Measurements from ENCODE around the gene INPPL1. TPM values are rescaled to one million over a fixed set of nuclear protein-coding genes. Genes with fewer than 3 reads are reported as not detected.
"Not testable (repeated sequence)": the region's sequence is repeated elsewhere in the genome, so short reads cannot be mapped to it uniquely, and the experiment has no call there.

The INPPL1 gene
- polyA plus RNA-seq, 2 donors, result 28.9 to 88.1 TPM

GRCh38 chr11:72253392-72253791 lies 28.8 kb downstream of the INPPL1 start:
- WGBS, 2 donors, result 90 to 94% methylated on average over 3 of the region's 3 CpGs
- Histone ChIP-seq H3K4me1 (ENCODE audit: control insufficient read depth in 2 of 2, insufficient read depth in 2 of 2, low read length in 1 of 2) (no peaks in the 10 kb centered on the region), H3K27me3 (ENCODE audit: control insufficient read depth in 1 of 2, insufficient read depth in 2 of 2, low read length in 2 of 2) (no peaks in the 10 kb centered on the region), H3K9me3 (ENCODE audit: control insufficient read depth in 2 of 2, insufficient read depth in 1 of 2, low read depth in 1 of 2, low read length in 1 of 2) (no peaks in the 10 kb centered on the region), H3K27ac (ENCODE audit: low read depth in 2 of 2, low read length in 1 of 2) (no peak overlapping the region), H3K36me3 (ENCODE audit: control insufficient read depth in 2 of 2, insufficient read depth in 2 of 2, low read length in 1 of 2) (no peaks in the 10 kb centered on the region), H3K4me3 (ENCODE audit: low read depth in 1 of 2, low read length in 2 of 2) (no peak overlapping the region)

GRCh38 chr11:72254299-72254993 lies 29.9 kb downstream of the INPPL1 start:
- WGBS, 2 donors, result 81 to 86% methylated on average over 5 of the region's 5 CpGs
- H3K4me1 ChIP-seq (ENCODE audit: control insufficient read depth in 2 of 2, insufficient read depth in 2 of 2, low read length in 1 of 2), result no peaks in the 10 kb centered on the region
- no peak overlapping the region for H3K4me3 ChIP-seq (ENCODE audit: low read depth in 1 of 2, low read length in 2 of 2)
- H3K27me3 ChIP-seq (ENCODE audit: control insufficient read depth in 1 of 2, insufficient read depth in 2 of 2, low read length in 2 of 2), result no peaks in the 10 kb centered on the region
- no peak overlapping the region for H3K27ac ChIP-seq (ENCODE audit: low read depth in 2 of 2, low read length in 1 of 2)
- H3K36me3 ChIP-seq (ENCODE audit: control insufficient read depth in 2 of 2, insufficient read depth in 2 of 2, low read length in 1 of 2), result no peaks in the 10 kb centered on the region
- H3K9me3 ChIP-seq (ENCODE audit: control insufficient read depth in 2 of 2, insufficient read depth in 1 of 2, low read depth in 1 of 2, low read length in 1 of 2), result no peaks in the 10 kb centered on the region

- H3K4me1 ChIP-seq (ENCODE audit: control insufficient read depth in 2 of 2, insufficient read depth in 2 of 2, low read length in 1 of 2), result no peaks in the 10 kb centered on the region
- H3K36me3 ChIP-seq (ENCODE audit: control insufficient read depth in 2 of 2, insufficient read depth in 2 of 2, low read length in 1 of 2), result no peaks in the 10 kb centered on the region
- WGBS, 2 donors, result 80 to 85% methylated on average over 2 of the region's 2 CpGs
Measured at GRCh38 chr11:72257570-72257969, 33.0 kb downstream of the INPPL1 start.

GRCh38 chr11:72259490-72259889 lies 34.9 kb downstream of the INPPL1 start:
- H3K4me3 ChIP-seq (ENCODE audit: low read depth in 1 of 2, low read length in 2 of 2), result no peak overlapping the region
- no peaks in the 10 kb centered on the region for H3K4me1 ChIP-seq (ENCODE audit: control insufficient read depth in 2 of 2, insufficient read depth in 2 of 2, low read length in 1 of 2)
- no peak overlapping the region for H3K27ac ChIP-seq (ENCODE audit: low read depth in 2 of 2, low read length in 1 of 2)
- WGBS, 2 donors, result 82 to 86% methylated on average over 2 of the region's 2 CpGs
- H3K9me3 ChIP-seq (ENCODE audit: control insufficient read depth in 2 of 2, insufficient read depth in 1 of 2, low read depth in 1 of 2, low read length in 1 of 2), result no peaks in the 10 kb centered on the region
- H3K36me3 ChIP-seq (ENCODE audit: control insufficient read depth in 2 of 2, insufficient read depth in 2 of 2, low read length in 1 of 2), result no peaks in the 10 kb centered on the region
- H3K27me3 ChIP-seq (ENCODE audit: control insufficient read depth in 1 of 2, insufficient read depth in 2 of 2, low read length in 2 of 2), result no peaks in the 10 kb centered on the region

More at GRCh38 chr11:72257570-72257969, 33.0 kb downstream of the INPPL1 start:
- Histone ChIP-seq H3K9me3 (ENCODE audit: control insufficient read depth in 2 of 2, insufficient read depth in 1 of 2, low read depth in 1 of 2, low read length in 1 of 2) (no peaks in the 10 kb centered on the region), H3K27me3 (ENCODE audit: control insufficient read depth in 1 of 2, insufficient read depth in 2 of 2, low read length in 2 of 2) (no peaks in the 10 kb centered on the region), H3K27ac (ENCODE audit: low read depth in 2 of 2, low read length in 1 of 2) (no peak overlapping the region), H3K4me3 (ENCODE audit: low read depth in 1 of 2, low read length in 2 of 2) (no peak overlapping the region)

GRCh38 chr11:72260574-72260973 lies 36.0 kb downstream of the INPPL1 start:
- Histone ChIP-seq H3K9me3 (ENCODE audit: control insufficient read depth in 2 of 2, insufficient read depth in 1 of 2, low read depth in 1 of 2, low read length in 1 of 2) (no peaks in the 10 kb centered on the region), H3K4me1 (ENCODE audit: control insufficient read depth in 2 of 2, insufficient read depth in 2 of 2, low read length in 1 of 2) (no peaks in the 10 kb centered on the region), H3K36me3 (ENCODE audit: control insufficient read depth in 2 of 2, insufficient read depth in 2 of 2, low read length in 1 of 2) (no peaks in the 10 kb centered on the region), H3K4me3 (ENCODE audit: low read depth in 1 of 2, low read length in 2 of 2) (no peak overlapping the region), H3K27me3 (ENCODE audit: control insufficient read depth in 1 of 2, insufficient read depth in 2 of 2, low read length in 2 of 2) (no peaks in the 10 kb centered on the region), H3K27ac (ENCODE audit: low read depth in 2 of 2, low read length in 1 of 2) (no peak overlapping the region)
- 55 to 69% methylated on average over 5 of the region's 5 CpGs for WGBS, 2 donors

GRCh38 chr11:72263361-72263760 lies 38.8 kb downstream of the INPPL1 start:
- 51 to 59% methylated on average over 4 of the region's 4 CpGs for WGBS, 2 donors
- H3K4me3 ChIP-seq (ENCODE audit: low read depth in 1 of 2, low read length in 2 of 2), result no peak overlapping the region
- no peaks in the 10 kb centered on the region for H3K27me3 ChIP-seq (ENCODE audit: control insufficient read depth in 1 of 2, insufficient read depth in 2 of 2, low read length in 2 of 2)
- H3K9me3 ChIP-seq (ENCODE audit: control insufficient read depth in 2 of 2, insufficient read depth in 1 of 2, low read depth in 1 of 2, low read length in 1 of 2), result no peaks in the 10 kb centered on the region
- H3K4me1 ChIP-seq (ENCODE audit: control insufficient read depth in 2 of 2, insufficient read depth in 2 of 2, low read length in 1 of 2), result no peaks in the 10 kb centered on the region
- no peaks in the 10 kb centered on the region for H3K36me3 ChIP-seq (ENCODE audit: control insufficient read depth in 2 of 2, insufficient read depth in 2 of 2, low read length in 1 of 2)
- no peak overlapping the region for H3K27ac ChIP-seq (ENCODE audit: low read depth in 2 of 2, low read length in 1 of 2)

- Histone ChIP-seq H3K27me3 (ENCODE audit: control insufficient read depth in 1 of 2, insufficient read depth in 2 of 2, low read length in 2 of 2) (no peaks in the 10 kb centered on the region), H3K4me3 (ENCODE audit: low read depth in 1 of 2, low read length in 2 of 2) (no peak overlapping the region), H3K27ac (ENCODE audit: low read depth in 2 of 2, low read length in 1 of 2) (no peak overlapping the region), H3K4me1 (ENCODE audit: control insufficient read depth in 2 of 2, insufficient read depth in 2 of 2, low read length in 1 of 2) (no peaks in the 10 kb centered on the region), H3K9me3 (ENCODE audit: control insufficient read depth in 2 of 2, insufficient read depth in 1 of 2, low read depth in 1 of 2, low read length in 1 of 2) (no peaks in the 10 kb centered on the region), H3K36me3 (ENCODE audit: control insufficient read depth in 2 of 2, insufficient read depth in 2 of 2, low read length in 1 of 2) (no peaks in the 10 kb centered on the region)
Measured at GRCh38 chr11:72265951-72266350, 41.4 kb downstream of the INPPL1 start.

GRCh38 chr11:72266960-72267359 lies 42.4 kb downstream of the INPPL1 start:
- not testable (repeated sequence) for H3K4me1 ChIP-seq (ENCODE audit: control insufficient read depth in 2 of 2, insufficient read depth in 2 of 2, low read length in 1 of 2); H3K36me3 ChIP-seq (ENCODE audit: control insufficient read depth in 2 of 2, insufficient read depth in 2 of 2, low read length in 1 of 2); H3K27ac ChIP-seq (ENCODE audit: low read depth in 2 of 2, low read length in 1 of 2); H3K27me3 ChIP-seq (ENCODE audit: control insufficient read depth in 1 of 2, insufficient read depth in 2 of 2, low read length in 2 of 2); H3K4me3 ChIP-seq (ENCODE audit: low read depth in 1 of 2, low read length in 2 of 2); H3K9me3 ChIP-seq (ENCODE audit: control insufficient read depth in 2 of 2, insufficient read depth in 1 of 2, low read depth in 1 of 2, low read length in 1 of 2)
- WGBS, 2 donors, result 77 to 81% methylated on average over 5 of the region's 5 CpGs

- Histone ChIP-seq H3K9me3 (ENCODE audit: control insufficient read depth in 2 of 2, insufficient read depth in 1 of 2, low read depth in 1 of 2, low read length in 1 of 2) (no peaks in the 10 kb centered on the region), H3K27ac (ENCODE audit: low read depth in 2 of 2, low read length in 1 of 2) (no peak overlapping the region), H3K36me3 (ENCODE audit: control insufficient read depth in 2 of 2, insufficient read depth in 2 of 2, low read length in 1 of 2) (no peaks in the 10 kb centered on the region), H3K4me3 (ENCODE audit: low read depth in 1 of 2, low read length in 2 of 2) (no peak overlapping the region), H3K27me3 (ENCODE audit: control insufficient read depth in 1 of 2, insufficient read depth in 2 of 2, low read length in 2 of 2) (no peaks in the 10 kb centered on the region), H3K4me1 (ENCODE audit: control insufficient read depth in 2 of 2, insufficient read depth in 2 of 2, low read length in 1 of 2) (no peaks in the 10 kb centered on the region)
- WGBS, 2 donors, result 73 to 85% methylated on average over 2 of the region's 2 CpGs
Measured at GRCh38 chr11:72267956-72268617, 43.5 kb downstream of the INPPL1 start.

- H3K4me3 ChIP-seq (ENCODE audit: low read depth in 1 of 2, low read length in 2 of 2), result no peak overlapping the region
- H3K36me3 ChIP-seq (ENCODE audit: control insufficient read depth in 2 of 2, insufficient read depth in 2 of 2, low read length in 1 of 2), result no peaks in the 10 kb centered on the region
- WGBS, 2 donors, result 73 to 74% methylated on average over 1 of the region's 1 CpG
Measured at GRCh38 chr11:72271980-72272379, 47.4 kb downstream of the INPPL1 start.

More at GRCh38 chr11:72271980-72272379, 47.4 kb downstream of the INPPL1 start:
- H3K9me3 ChIP-seq (ENCODE audit: control insufficient read depth in 2 of 2, insufficient read depth in 1 of 2, low read depth in 1 of 2, low read length in 1 of 2), result no peaks in the 10 kb centered on the region
- no peaks in the 10 kb centered on the region for H3K4me1 ChIP-seq (ENCODE audit: control insufficient read depth in 2 of 2, insufficient read depth in 2 of 2, low read length in 1 of 2)
- H3K27ac ChIP-seq (ENCODE audit: low read depth in 2 of 2, low read length in 1 of 2), result no peak overlapping the region
- no peaks in the 10 kb centered on the region for H3K27me3 ChIP-seq (ENCODE audit: control insufficient read depth in 1 of 2, insufficient read depth in 2 of 2, low read length in 2 of 2)
